Kidney (tissue), 14 donors: ENCODE measurements around the gene CCSER2. TPM values are rescaled to one million over a fixed set of nuclear protein-coding genes. Genes with fewer than 3 reads are reported as not detected.
A peak's percentile ranks its signal among the peaks of the same experiment; 100 is the strongest.

Source experiments
- DNase-seq, 5 donors: peaks; one replicate each; pipeline ENCODE4 v3.0.0-alpha.2; 2013 to 2020
- FAIRE-seq: peaks from 2 replicates; lab custom pipeline; 2012; peaks lifted over from hg19 to GRCh38; lab: Jason Lieb, UNC
- H3K27ac ChIP-seq, 2 donors: one replicate each; pipeline ENCODE4 v1.7.0; 2013; ENCODE audit warnings: low read depth in 2 of 2, low read length in 2 of 2, inconsistent platforms in 1 of 2
- H3K27me3 ChIP-seq: one replicate; pipeline ENCODE4 v1.7.1; 2013; ENCODE audit warnings: low read length, inconsistent platforms; ENCODE audit not compliant: control insufficient read depth, insufficient read depth
- H3K36me3 ChIP-seq, 3 donors: one replicate each; pipeline versions ENCODE4 v1.7.0 to v1.7.1; 2013; ENCODE audit warnings: low read length in 3 of 3, control low read depth in 1 of 3, inconsistent platforms in 1 of 3; ENCODE audit not compliant: insufficient read depth in 3 of 3, control insufficient read depth in 2 of 3
- H3K4me1 ChIP-seq, 3 donors: one replicate each; pipeline versions ENCODE4 v1.7.0 to v1.7.1; 2013; ENCODE audit warnings: low read length in 3 of 3, inconsistent platforms in 1 of 3, low read depth in 1 of 3; ENCODE audit not compliant: control insufficient read depth in 2 of 3, insufficient read depth in 2 of 3
- H3K4me3 ChIP-seq, 3 donors: one replicate each; pipeline versions ENCODE4 v1.7.0 to v1.8.1; 2013; ENCODE audit warnings: low read length in 3 of 3, control low read depth in 1 of 3, inconsistent platforms in 1 of 3
- H3K9ac ChIP-seq, 3 donors: one replicate each; pipeline versions ENCODE4 v1.7.0 to v1.7.1; 2013; ENCODE audit warnings: low read length in 3 of 3, control low read depth in 1 of 3, inconsistent platforms in 1 of 3
- H3K9me3 ChIP-seq, 3 donors: one replicate each; pipeline versions ENCODE4 v1.7.0 to v1.7.1; 2013; ENCODE audit warnings: low read length in 3 of 3, control low read depth in 1 of 3, inconsistent platforms in 1 of 3; ENCODE audit not compliant: control insufficient read depth in 2 of 3, insufficient read depth in 1 of 3
- CTCF ChIP-seq: IDR thresholded peaks from 3 replicates; pipeline ENCODE4 v1.5.1; 2012; ENCODE audit warnings: mild to moderate bottlenecking, moderate library complexity, borderline replicate concordance; ENCODE audit not compliant: insufficient read depth; ENCODE audit errors: extremely low read depth
- intact Hi-C: fragments of 100-400 bp; cut with DNase I; formaldehyde crosslinking; loops from one replicate; pipeline ENCODE4 v1.11.1; 2022
- polyA plus RNA-seq: library from polyadenylated mRNA; stranded (reverse); fragments of 350-450 nt; fragmentation: Illumina TruSeq; extraction: RNeasy Lipid Tissue Mini Kit (QIAGEN cat#74804); gene quantifications from one replicate; pipeline ENCODE4 v1.2.3, GENCODE V29; 2014; ENCODE audit warnings: low read depth, low replicate concordance; ENCODE audit not compliant: insufficient read depth
- total RNA-seq: library from RNA; stranded (reverse); fragmentation: NEBNext Ultra II Directional; extraction: Animal tissue kit (Norgen Biotek cat#: 25700); gene quantifications from one replicate; pipeline ENCODE4 v1.2.1, GENCODE V29; 2021
- donor health status: control.
- donor health status: control.
- donor health status: control.
- donor health status: control.
- donor health status: control.
- donor health status: DM: yes; HTN: yes; CAD: no.
- donor health status: Normal renal cell carcinoma (clear cell type).

Gene CCSER2
- total and polyA plus RNA-seq, 2 donors from 2014 or later: 12.6 to 46.4 TPM

GRCh38 chr10:84456126-84456525 lies 127.7 kb downstream of the CCSER2 start:
- DNase-seq (no peak), FAIRE-seq (no peak)
- no peaks in the 10 kb centered on the region for H3K27me3 ChIP-seq
- no peak overlapping the region for H3K9ac ChIP-seq
- no peaks in the 10 kb centered on the region for H3K9me3 ChIP-seq
- no peak for TF ChIP-seq CTCF
- H3K36me3 ChIP-seq: no peaks in the 10 kb centered on the region
- H3K27ac ChIP-seq: no peak overlapping the region
- H3K4me3 ChIP-seq: no peak overlapping the region
- intact Hi-C loops: no loop called here
- H3K4me1 ChIP-seq: no peaks in the 10 kb centered on the region

GRCh38 chr10:84460520-84460919 lies 132.1 kb downstream of the CCSER2 start:
- no peak for FAIRE-seq
- Histone ChIP-seq H3K4me3 (no peak overlapping the region), H3K27ac (no peak overlapping the region), H3K36me3 (peaks cover 0 to 2% (median 0%) of the 10 kb centered on the region in 3 donors), H3K9me3 (no peaks in the 10 kb centered on the region), H3K27me3 (no peaks in the 10 kb centered on the region), H3K9ac (no peak overlapping the region), H3K4me1 (no peaks in the 10 kb centered on the region)
- TF ChIP-seq CTCF: no peak
- intact Hi-C loops: no loop called here
- no peak for DNase-seq

GRCh38 chr10:84469470-84469869 lies 141.1 kb downstream of the CCSER2 start:
- intact Hi-C loops: no loop called here
- H3K9me3 ChIP-seq: no peaks in the 10 kb centered on the region
- DNase-seq (peak in 2 of 5 donors; percentile 25 to 38), FAIRE-seq (peak; percentile 89)
- H3K4me3 ChIP-seq: no peak overlapping the region
- no peak overlapping the region for H3K9ac ChIP-seq
- H3K27me3 ChIP-seq: no peaks in the 10 kb centered on the region
- H3K36me3 ChIP-seq: peaks cover 0 to 2% (median 0%) of the 10 kb centered on the region in 3 donors
- H3K27ac ChIP-seq: no peak overlapping the region
- TF ChIP-seq CTCF: no peak
- H3K4me1 ChIP-seq: no peaks in the 10 kb centered on the region

- FAIRE-seq (no peak), DNase-seq (no peak)
- Histone ChIP-seq H3K27ac (no peak overlapping the region), H3K36me3 (no peaks in the 10 kb centered on the region), H3K9me3 (no peaks in the 10 kb centered on the region), H3K4me1 (no peaks in the 10 kb centered on the region), H3K4me3 (no peak overlapping the region), H3K27me3 (no peaks in the 10 kb centered on the region), H3K9ac (no peak overlapping the region)
- no peak for TF ChIP-seq CTCF
- intact Hi-C loops: no loop called here
Measured at GRCh38 chr10:84473136-84473535, 144.7 kb downstream of the CCSER2 start.
